Skeletal muscle tissue (tissue), 4 donors: ENCODE results near the gene GINS2. TPM values are rescaled to one million over a fixed set of nuclear protein-coding genes. Genes with fewer than 3 reads are reported as not detected.

Experiments
- H3K27ac ChIP-seq: one replicate; pipeline ENCODE4 v1.7.0; 2013; ENCODE audit warnings: mild to moderate bottlenecking, low read depth, low read length, inconsistent platforms
- H3K27me3 ChIP-seq, 3 donors: one replicate each; pipeline ENCODE4 v1.7.0; 2013; ENCODE audit warnings: low read length in 3 of 3; ENCODE audit not compliant: control insufficient read depth in 3 of 3, insufficient read depth in 3 of 3
- H3K36me3 ChIP-seq, 3 donors: one replicate each; pipeline ENCODE4 v1.7.0; 2013; ENCODE audit warnings: low read length in 3 of 3; ENCODE audit not compliant: control insufficient read depth in 3 of 3, insufficient read depth in 3 of 3
- H3K4me1 ChIP-seq, 3 donors: one replicate each; pipeline ENCODE4 v1.7.0; 2013; ENCODE audit warnings: low read length in 3 of 3, mild to moderate bottlenecking in 3 of 3; ENCODE audit not compliant: control insufficient read depth in 3 of 3, insufficient read depth in 3 of 3
- H3K4me3 ChIP-seq, 3 donors: one replicate each; pipeline ENCODE4 v1.7.0; 2013; ENCODE audit warnings: low read length in 3 of 3
- H3K9ac ChIP-seq, 3 donors: one replicate each; pipeline ENCODE4 v1.7.0; 2013; ENCODE audit warnings: low read length in 3 of 3, mild to moderate bottlenecking in 3 of 3, moderate library complexity in 2 of 3, low read depth in 1 of 3
- H3K9me3 ChIP-seq, 3 donors: one replicate each; pipeline ENCODE4 v1.7.0; 2013; ENCODE audit warnings: low read length in 3 of 3; ENCODE audit not compliant: control insufficient read depth in 3 of 3
- total RNA-seq: library from RNA; depleted of rRNA; stranded (reverse); fragments of >200 nt; gene quantifications from one replicate; pipeline ENCODE4 v1.2.3, GENCODE V29; 2014
- donor health status: Osteomylitis.

GINS2 gene
- total RNA-seq, 1 donor from 2014 or later = 4.7 TPM

DNA sequence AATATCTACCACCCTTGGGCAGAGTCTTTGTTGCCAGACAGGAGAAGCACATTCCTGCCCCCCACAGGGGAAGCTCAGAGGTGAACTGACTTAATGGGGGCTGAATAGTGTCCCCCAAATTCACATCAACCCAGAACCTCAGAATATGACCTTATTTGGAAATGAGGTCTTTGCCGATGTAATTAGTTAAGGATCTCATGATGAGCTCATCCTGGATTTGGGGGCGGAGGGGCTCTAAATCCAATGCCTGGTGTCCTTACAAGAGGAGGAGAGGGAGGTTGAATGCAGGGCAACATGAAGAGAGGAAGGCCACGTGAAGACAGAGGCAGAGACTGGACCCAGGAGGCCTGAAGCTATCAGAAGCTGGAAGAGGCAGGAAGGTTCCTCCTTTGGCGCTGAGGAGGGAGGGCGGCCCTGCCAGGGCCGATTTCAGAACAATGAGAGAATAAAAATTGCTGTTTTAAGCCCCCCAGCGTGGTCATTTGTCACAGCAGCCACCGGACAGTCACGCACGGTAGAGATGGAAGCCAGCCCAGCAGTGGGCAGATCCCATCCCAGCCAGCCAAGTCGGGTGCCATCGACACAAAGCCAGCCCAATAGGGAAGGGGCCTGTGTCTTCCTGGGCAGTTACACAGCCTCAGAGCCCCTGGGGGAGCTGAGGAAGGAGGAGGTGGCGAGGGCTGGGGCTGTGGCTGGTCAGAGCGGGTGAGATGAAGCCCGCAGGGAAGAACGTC lies 40.9 kb upstream of the GINS2 start:
- Histone ChIP-seq H3K9ac (no peak overlapping the region), H3K36me3 (no peaks in the 10 kb centered on the region), H3K4me1 (no peaks in the 10 kb centered on the region), H3K4me3 (no peak overlapping the region), H3K27ac (no peak overlapping the region), H3K27me3 (peaks cover 6 to 32% (median 22%) of the 10 kb centered on the region in 3 donors), H3K9me3 (no peaks in the 10 kb centered on the region)

DNA sequence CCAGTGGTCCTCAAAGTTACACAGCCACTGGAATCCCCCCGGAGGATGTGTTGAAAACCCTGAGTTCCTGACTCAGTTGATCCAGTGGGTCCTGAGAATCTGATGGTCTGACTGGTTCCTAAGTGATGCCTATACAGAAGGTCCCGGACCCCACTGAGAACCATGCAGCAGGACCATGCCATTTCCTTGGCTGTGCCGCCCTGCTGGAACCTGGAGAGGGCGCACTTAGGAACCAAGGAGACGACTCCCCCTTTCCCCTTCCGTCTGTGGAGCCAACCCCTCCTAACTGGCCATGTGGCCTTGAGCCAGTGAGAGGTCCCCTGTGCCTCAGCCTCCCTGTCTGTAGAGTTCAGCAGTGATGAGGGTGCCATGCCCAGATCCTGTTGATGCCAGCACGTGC lies 40.1 kb upstream of the GINS2 start:
- no peaks in the 10 kb centered on the region for H3K36me3 ChIP-seq
- H3K27me3 ChIP-seq = peaks cover 6 to 32% (median 22%) of the 10 kb centered on the region in 3 donors
- no peak overlapping the region for H3K27ac ChIP-seq

DNA sequence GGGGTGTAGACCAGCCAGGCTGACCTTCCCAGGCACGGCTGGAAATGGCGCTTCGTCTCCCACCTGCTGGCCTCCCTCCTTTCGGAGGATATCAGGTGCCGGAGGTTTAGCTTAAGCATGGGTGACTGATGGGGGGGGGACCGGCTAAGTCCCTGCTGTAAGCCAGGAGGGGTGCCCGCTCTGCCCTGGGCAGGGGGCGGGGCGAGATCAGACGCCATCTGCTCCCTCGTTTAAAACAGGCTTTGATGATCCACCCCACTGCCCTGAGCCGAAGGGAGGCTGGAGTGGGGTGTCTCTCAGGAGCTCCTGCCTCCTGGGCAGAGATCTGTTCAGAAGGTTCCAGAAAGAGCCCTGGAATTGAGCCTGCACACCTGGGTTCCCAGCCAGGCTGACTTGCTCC lies 36.2 kb upstream of the GINS2 start:
- no peak overlapping the region for H3K27ac ChIP-seq
- peaks cover 12 to 16% (median 16%) of the 10 kb centered on the region in 3 donors for H3K4me1 ChIP-seq
- H3K4me3 ChIP-seq = no peak overlapping the region
- no peak overlapping the region for H3K9ac ChIP-seq
- H3K9me3 ChIP-seq = no peaks in the 10 kb centered on the region
- H3K36me3 ChIP-seq = no peaks in the 10 kb centered on the region
- H3K27me3 ChIP-seq = peaks cover 6 to 29% (median 22%) of the 10 kb centered on the region in 3 donors

More for the DNA sequence above, 40.1 kb upstream of the GINS2 start:
- no peak overlapping the region for H3K4me3 ChIP-seq
- H3K9me3 ChIP-seq = no peaks in the 10 kb centered on the region
- H3K9ac ChIP-seq = no peak overlapping the region
- H3K4me1 ChIP-seq = no peaks in the 10 kb centered on the region

DNA sequence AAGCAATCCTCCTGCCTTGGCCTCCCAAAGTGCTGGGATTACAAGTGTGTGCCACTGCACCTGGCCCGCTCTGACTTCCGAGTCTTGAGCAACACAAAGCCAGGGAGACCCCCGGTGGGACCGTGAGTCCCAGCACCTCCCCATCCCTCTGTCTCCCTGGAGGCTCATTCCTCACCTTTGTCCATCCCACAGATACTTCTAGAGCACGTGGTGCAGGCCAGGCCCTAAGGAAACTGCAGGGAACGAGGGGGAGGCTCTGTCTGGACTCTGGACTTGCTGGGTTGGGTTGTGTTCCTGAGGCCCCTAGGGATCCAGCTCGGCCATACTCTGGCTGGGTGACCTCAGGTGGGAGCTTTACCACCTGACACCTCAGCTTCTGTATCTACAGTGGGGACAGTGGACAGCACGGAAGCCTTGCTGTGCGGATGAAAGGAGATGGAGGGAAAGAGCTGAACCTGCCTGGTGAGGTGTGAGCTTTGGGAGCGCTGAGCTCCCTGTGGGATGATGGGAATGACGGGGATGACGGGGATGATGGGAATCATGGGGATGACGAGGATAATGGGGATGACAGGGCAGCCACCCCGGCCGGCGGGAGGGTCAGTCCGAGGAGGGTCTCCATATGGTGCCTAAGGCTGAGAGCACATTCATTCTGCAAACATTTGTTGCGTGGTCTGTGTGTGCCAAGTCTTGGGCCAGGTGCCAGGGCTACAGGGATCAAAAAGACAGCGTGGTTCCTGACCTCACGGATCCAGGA lies 35.5 kb upstream of the GINS2 start:
- Histone ChIP-seq H3K9ac (no peak overlapping the region), H3K27ac (no peak overlapping the region), H3K27me3 (peaks cover 6 to 29% (median 17%) of the 10 kb centered on the region in 3 donors), H3K36me3 (no peaks in the 10 kb centered on the region), H3K9me3 (no peaks in the 10 kb centered on the region), H3K4me1 (peaks cover 12 to 16% (median 16%) of the 10 kb centered on the region in 3 donors), H3K4me3 (no peak overlapping the region)

DNA sequence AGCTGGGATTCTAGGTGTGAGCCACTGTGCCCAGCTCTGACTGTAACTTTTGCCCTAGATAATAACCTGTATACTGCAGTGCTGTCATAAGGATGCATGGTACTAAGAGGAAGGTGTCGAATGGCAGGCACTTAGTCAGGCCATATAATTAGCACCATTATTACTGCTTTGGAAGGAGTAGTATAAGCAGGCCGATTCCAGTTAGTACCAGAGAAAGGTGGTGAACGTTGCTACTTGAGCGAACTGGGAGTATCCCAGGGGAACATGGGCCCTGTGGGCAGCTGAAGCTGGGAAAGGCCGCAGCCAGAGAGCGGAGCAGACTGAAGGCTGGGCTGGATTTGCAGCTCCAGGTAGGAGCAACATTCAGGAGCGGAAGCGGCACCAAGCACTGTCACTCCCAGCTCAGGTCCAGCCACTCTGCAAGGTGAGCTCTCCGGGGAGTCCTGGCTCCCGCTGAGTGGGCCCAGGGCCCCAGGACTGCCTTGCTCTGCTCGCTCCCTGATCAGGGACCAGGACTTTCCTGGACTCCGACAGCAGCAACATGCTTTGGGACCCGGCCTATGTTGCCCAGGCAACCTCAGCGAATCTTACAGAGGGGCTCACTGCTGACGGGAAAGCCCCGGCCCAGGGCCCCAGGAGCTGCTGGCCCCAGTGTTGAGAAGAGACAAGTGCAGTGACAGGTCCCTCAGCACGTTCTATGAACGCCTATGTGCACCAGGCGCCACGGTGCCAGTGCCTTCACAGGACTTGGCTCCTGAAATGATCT lies 33.6 kb upstream of the GINS2 start:
- Histone ChIP-seq H3K27ac (peak overlapping the region; percentile 23), H3K4me3 (no peak overlapping the region), H3K9me3 (no peaks in the 10 kb centered on the region), H3K9ac (peak overlapping the region; percentile 23 to 33 (median 27)), H3K27me3 (peaks cover 6 to 20% (median 17%) of the 10 kb centered on the region in 3 donors), H3K36me3 (no peaks in the 10 kb centered on the region), H3K4me1 (peaks cover 16 to 33% (median 33%) of the 10 kb centered on the region in 3 donors)

DNA sequence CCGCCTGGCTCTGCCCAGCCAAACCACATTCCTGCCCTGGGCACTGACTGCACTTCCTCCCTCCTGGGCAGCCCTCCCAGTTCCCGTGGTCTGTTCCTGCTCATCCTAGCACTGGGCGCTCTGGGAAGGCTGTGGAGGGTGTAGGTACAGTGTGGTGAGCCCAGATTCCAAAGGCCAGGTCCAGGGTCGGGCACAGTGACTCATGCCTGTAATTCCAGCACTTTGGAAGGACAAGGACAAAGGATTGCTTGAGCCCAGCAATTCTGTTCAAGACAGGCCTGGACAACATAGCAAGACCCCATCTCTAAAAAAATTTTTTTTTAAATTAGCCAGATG lies 31.5 kb upstream of the GINS2 start:
- no peak overlapping the region for H3K9ac ChIP-seq
- H3K9me3 ChIP-seq = no peaks in the 10 kb centered on the region
- H3K27ac ChIP-seq = no peak overlapping the region
- H3K4me3 ChIP-seq = no peak overlapping the region
- peaks cover 0 to 19% (median 8%) of the 10 kb centered on the region in 3 donors for H3K27me3 ChIP-seq
- no peaks in the 10 kb centered on the region for H3K36me3 ChIP-seq
- H3K4me1 ChIP-seq = peaks cover 24 to 46% (median 34%) of the 10 kb centered on the region in 3 donors

DNA sequence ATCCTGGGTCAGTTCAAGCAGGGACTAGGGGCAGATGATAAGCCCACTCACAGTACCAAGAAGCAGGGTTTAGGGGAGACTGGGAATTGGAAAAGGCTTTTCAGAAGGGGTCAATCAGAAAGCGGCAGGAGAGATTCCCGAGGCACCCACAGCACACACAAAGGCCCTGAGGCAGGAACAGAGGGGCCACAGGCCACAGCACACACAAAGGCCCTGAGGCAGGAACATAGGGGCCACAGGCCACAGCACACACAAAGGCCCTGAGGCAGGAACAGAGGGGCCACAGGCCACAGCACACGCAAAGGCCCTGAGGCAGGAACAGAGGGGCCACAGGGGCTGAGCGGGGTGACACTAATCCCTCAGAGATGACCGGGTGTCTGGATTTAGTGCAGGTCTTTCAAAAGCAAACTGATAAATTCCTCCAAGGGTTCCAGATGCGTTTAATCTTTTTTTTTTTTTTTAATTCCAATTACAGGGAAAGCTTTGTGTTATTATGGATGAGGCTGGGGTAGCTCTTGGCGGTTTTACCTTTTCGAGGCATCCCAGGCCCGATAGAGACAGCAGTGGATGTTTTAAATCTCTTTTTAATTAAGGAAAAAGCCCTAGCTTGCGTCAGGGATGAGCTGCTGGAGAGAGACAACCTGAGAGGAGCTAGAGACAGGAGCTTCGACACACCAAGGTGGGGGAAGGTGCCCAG lies 31.0 kb upstream of the GINS2 start:
- Histone ChIP-seq H3K4me1 (peaks cover 27 to 48% (median 34%) of the 10 kb centered on the region in 3 donors), H3K9me3 (no peaks in the 10 kb centered on the region), H3K27me3 (peaks cover 0 to 21% (median 8%) of the 10 kb centered on the region in 3 donors), H3K27ac (no peak overlapping the region), H3K36me3 (no peaks in the 10 kb centered on the region), H3K9ac (no peak overlapping the region), H3K4me3 (no peak overlapping the region)

DNA sequence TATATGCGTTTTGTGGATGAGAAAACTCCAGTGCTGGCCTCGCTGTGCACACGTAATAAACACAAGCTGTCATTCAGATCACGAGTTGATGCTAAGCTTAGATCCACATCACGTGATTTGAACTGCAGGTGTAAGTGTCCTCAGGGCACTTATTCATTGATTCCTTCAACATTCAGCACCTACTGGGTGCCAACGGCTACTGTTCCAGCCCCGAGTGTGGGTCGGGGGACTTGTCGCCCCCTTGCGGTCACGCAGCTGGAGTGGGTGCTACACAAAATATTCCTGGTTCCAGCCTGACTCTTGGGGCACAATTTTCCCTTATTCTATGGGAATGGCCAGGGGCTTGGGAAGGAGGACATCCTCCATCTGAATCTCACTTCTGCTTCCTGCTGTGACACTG lies 29.9 kb upstream of the GINS2 start:
- peaks cover 27 to 48% (median 34%) of the 10 kb centered on the region in 3 donors for H3K4me1 ChIP-seq
- H3K9ac ChIP-seq = peak overlapping the region in 2 of 3 donors; percentile 17 to 50
- no peaks in the 10 kb centered on the region for H3K36me3 ChIP-seq
- H3K9me3 ChIP-seq = no peaks in the 10 kb centered on the region
- peak overlapping the region in 2 of 3 donors; percentile 4 to 29 for H3K4me3 ChIP-seq
- H3K27ac ChIP-seq = no peak overlapping the region
- H3K27me3 ChIP-seq = peaks cover 0 to 24% (median 12%) of the 10 kb centered on the region in 3 donors

DNA sequence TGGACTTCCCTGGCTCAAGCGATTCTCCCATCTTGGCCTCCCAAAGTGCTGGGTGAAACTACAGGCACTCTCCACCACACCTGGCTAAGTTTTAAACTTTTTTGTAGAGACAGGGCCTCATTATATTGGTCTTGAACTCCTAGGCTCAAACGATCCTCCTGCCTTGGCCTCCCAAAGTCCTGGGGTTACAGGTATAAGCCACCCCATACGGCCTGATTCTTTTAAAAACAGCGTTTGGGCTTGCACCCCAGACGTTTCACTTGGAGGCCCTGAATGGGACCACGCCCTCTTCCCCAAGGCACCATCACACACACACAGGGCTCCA lies 29.4 kb upstream of the GINS2 start:
- no peaks in the 10 kb centered on the region for H3K36me3 ChIP-seq
- H3K9ac ChIP-seq = peak overlapping the region in 2 of 3 donors; percentile 17 to 50
- no peaks in the 10 kb centered on the region for H3K9me3 ChIP-seq
- H3K27ac ChIP-seq = no peak overlapping the region
- no peak overlapping the region for H3K4me3 ChIP-seq
- H3K27me3 ChIP-seq = peaks cover 0 to 24% (median 13%) of the 10 kb centered on the region in 3 donors
- H3K4me1 ChIP-seq = peaks cover 27 to 48% (median 34%) of the 10 kb centered on the region in 3 donors
